Measurements from ENCODE around the gene ZFP91.

ZFP91 gene

DNA sequence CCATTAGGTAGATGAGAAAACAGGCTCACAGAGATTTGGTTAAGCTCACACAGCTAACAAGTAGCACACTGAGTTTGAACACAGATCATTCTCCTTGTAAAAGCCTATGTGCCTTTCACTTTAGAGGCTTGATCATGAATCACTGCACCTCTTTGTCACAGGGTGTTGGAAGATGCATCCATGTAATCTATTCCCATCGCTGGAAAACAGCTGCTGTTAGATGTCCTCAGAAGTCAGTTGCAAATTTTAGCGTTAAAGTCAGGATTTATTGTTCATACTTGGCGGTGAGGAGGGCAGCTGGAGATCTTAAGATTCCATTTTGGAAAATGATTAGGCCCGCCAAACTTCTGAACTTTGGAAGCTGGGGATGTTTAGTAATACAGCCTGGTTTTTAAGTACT, 46.2 kb downstream of the ZFP91 start:
- Histone ChIP-seq H3K4me2 (ENCODE audit: low read length) (no peak overlapping the region), H3K4ac (ENCODE audit: low read depth, low read length) (no peak overlapping the region), H2BK12ac (ENCODE audit: low read length) (no peak overlapping the region), H2BK120ac (ENCODE audit: insufficient read depth, low read length, poor library complexity) (no peak overlapping the region), H3K4me1 (ENCODE audit: control insufficient read depth in 1 of 2, insufficient read depth in 2 of 2, low read length in 2 of 2) (no peaks in the 10 kb centered on the region), H4K91ac (ENCODE audit: low read depth, low read length) (no peak overlapping the region), H3K18ac (ENCODE audit: low read length) (no peak overlapping the region), H3K14ac (ENCODE audit: low read length) (no peak overlapping the region), H3K23ac (ENCODE audit: low read length) (no peak overlapping the region), H2AK5ac (ENCODE audit: low read length) (no peak overlapping the region), H3K36me3 (ENCODE audit: control insufficient read depth in 1 of 2, insufficient read depth in 2 of 2, low read length in 2 of 2) (peaks cover 14 to 29% of the 10 kb centered on the region in 2 experiments), H2AFZ (ENCODE audit: insufficient read depth, low read length, poor library complexity) (no peak overlapping the region), H4K12ac (ENCODE audit: low read depth, low read length) (no peak overlapping the region), H3K27ac (ENCODE audit: low read depth, low read length) (no peak overlapping the region), H3K79me2 (ENCODE audit: control insufficient read depth, insufficient read depth, low read length, poor library complexity) (no peaks in the 10 kb centered on the region), H2BK5ac (ENCODE audit: low read depth, low read length, poor library complexity) (no peak overlapping the region), H3K79me1 (ENCODE audit: low read length) (no peaks in the 10 kb centered on the region), H3K27me3 (ENCODE audit: insufficient read depth, low read length) (no peaks in the 10 kb centered on the region), H3K9ac (ENCODE audit: low read length) (no peak overlapping the region), H3K4me3 (ENCODE audit: low read depth, low read length) (no peak overlapping the region), H3K9me3 (ENCODE audit: insufficient read depth, low read depth, low read length) (no peaks in the 10 kb centered on the region), H4K8ac (ENCODE audit: low read depth, low read length) (no peak overlapping the region)
- DNase-seq = no peak
- no CpG with 5 or more reads among the region's 4 CpGs for WGBS (ENCODE audit: extremely low coverage, insufficient coverage, insufficient read length)

DNA sequence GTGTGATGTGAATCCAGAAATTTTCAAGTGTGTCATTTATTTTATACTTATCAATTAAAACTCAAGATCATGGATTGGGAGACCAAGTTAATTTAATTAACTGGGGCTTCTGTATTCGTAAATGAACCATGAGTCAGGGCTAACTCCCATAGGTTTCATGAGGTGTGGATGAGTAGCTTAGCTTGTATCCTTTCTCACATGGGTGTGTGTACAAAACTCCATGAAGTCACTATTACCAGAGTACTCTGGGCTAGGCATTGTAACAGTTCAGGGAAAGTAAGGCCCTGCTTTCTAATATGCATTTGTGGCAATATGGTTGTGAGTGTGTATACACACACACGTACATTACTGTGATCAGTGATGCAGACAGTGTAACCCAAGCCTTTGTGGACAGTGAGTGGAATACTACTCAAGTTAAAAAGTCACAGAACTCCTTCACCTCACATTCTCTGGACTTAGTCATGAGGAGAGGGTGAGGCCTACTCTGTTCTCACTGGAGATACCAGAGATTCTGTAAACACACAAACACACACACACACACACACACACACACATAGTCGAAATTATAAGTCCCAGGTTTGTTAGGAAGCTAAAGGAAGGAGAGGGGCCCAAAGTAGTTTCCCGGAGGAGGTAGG, 47.1 kb downstream of the ZFP91 start:
- Histone ChIP-seq H3K79me2 (ENCODE audit: control insufficient read depth, insufficient read depth, low read length, poor library complexity) (no peaks in the 10 kb centered on the region), H3K36me3 (ENCODE audit: control insufficient read depth in 1 of 2, insufficient read depth in 2 of 2, low read length in 2 of 2) (peaks cover 14 to 27% of the 10 kb centered on the region in 2 experiments), H3K4me2 (ENCODE audit: low read length) (no peak overlapping the region), H3K27ac (ENCODE audit: low read depth, low read length) (no peak overlapping the region), H3K9ac (ENCODE audit: low read length) (no peak overlapping the region), H3K9me3 (ENCODE audit: insufficient read depth, low read depth, low read length) (no peaks in the 10 kb centered on the region), H4K8ac (ENCODE audit: low read depth, low read length) (no peak overlapping the region), H2AFZ (ENCODE audit: insufficient read depth, low read length, poor library complexity) (no peak overlapping the region), H3K27me3 (ENCODE audit: insufficient read depth, low read length) (no peaks in the 10 kb centered on the region), H3K79me1 (ENCODE audit: low read length) (no peaks in the 10 kb centered on the region), H3K4ac (ENCODE audit: low read depth, low read length) (no peak overlapping the region), H2AK5ac (ENCODE audit: low read length) (no peak overlapping the region), H3K23ac (ENCODE audit: low read length) (no peak overlapping the region), H2BK12ac (ENCODE audit: low read length) (no peak overlapping the region), H4K12ac (ENCODE audit: low read depth, low read length) (no peak overlapping the region), H3K4me3 (ENCODE audit: low read depth, low read length) (no peak overlapping the region), H4K91ac (ENCODE audit: low read depth, low read length) (no peak overlapping the region), H3K4me1 (ENCODE audit: control insufficient read depth in 1 of 2, insufficient read depth in 2 of 2, low read length in 2 of 2) (no peaks in the 10 kb centered on the region), H2BK5ac (ENCODE audit: low read depth, low read length, poor library complexity) (no peak overlapping the region), H2BK120ac (ENCODE audit: insufficient read depth, low read length, poor library complexity) (no peak overlapping the region), H3K18ac (ENCODE audit: low read length) (no peak overlapping the region), H3K14ac (ENCODE audit: low read length) (no peak overlapping the region)
- no CpG with 5 or more reads among the region's 4 CpGs for WGBS (ENCODE audit: extremely low coverage, insufficient coverage, insufficient read length)
- DNase-seq = no peak

GRCh38 chr11:58626934-58627483, 48.1 kb downstream of the ZFP91 start:
- Histone ChIP-seq H3K18ac (ENCODE audit: low read length) (no peak overlapping the region), H2AFZ (ENCODE audit: insufficient read depth, low read length, poor library complexity) (no peak overlapping the region), H3K79me2 (ENCODE audit: control insufficient read depth, insufficient read depth, low read length, poor library complexity) (no peaks in the 10 kb centered on the region), H3K4me1 (ENCODE audit: control insufficient read depth in 1 of 2, insufficient read depth in 2 of 2, low read length in 2 of 2) (no peaks in the 10 kb centered on the region), H3K27me3 (ENCODE audit: insufficient read depth, low read length) (no peaks in the 10 kb centered on the region), H3K4ac (ENCODE audit: low read depth, low read length) (no peak overlapping the region), H2BK12ac (ENCODE audit: low read length) (no peak overlapping the region), H2BK120ac (ENCODE audit: insufficient read depth, low read length, poor library complexity) (no peak overlapping the region), H3K27ac (ENCODE audit: low read depth, low read length) (no peak overlapping the region), H3K23ac (ENCODE audit: low read length) (no peak overlapping the region), H3K14ac (ENCODE audit: low read length) (no peak overlapping the region), H3K4me2 (ENCODE audit: low read length) (no peak overlapping the region), H3K79me1 (ENCODE audit: low read length) (no peaks in the 10 kb centered on the region), H3K9ac (ENCODE audit: low read length) (no peak overlapping the region), H3K4me3 (ENCODE audit: low read depth, low read length) (no peak overlapping the region), H4K8ac (ENCODE audit: low read depth, low read length) (no peak overlapping the region), H3K9me3 (ENCODE audit: insufficient read depth, low read depth, low read length) (no peaks in the 10 kb centered on the region), H4K91ac (ENCODE audit: low read depth, low read length) (no peak overlapping the region), H4K12ac (ENCODE audit: low read depth, low read length) (no peak overlapping the region), H2BK5ac (ENCODE audit: low read depth, low read length, poor library complexity) (no peak overlapping the region), H3K36me3 (ENCODE audit: control insufficient read depth in 1 of 2, insufficient read depth in 2 of 2, low read length in 2 of 2) (peaks cover 14 to 27% of the 10 kb centered on the region in 2 experiments), H2AK5ac (ENCODE audit: low read length) (no peak overlapping the region)
- WGBS (ENCODE audit: extremely low coverage, insufficient coverage, insufficient read length) = no CpG with 5 or more reads among the region's 4 CpGs
- DNase-seq = no peak

DNA sequence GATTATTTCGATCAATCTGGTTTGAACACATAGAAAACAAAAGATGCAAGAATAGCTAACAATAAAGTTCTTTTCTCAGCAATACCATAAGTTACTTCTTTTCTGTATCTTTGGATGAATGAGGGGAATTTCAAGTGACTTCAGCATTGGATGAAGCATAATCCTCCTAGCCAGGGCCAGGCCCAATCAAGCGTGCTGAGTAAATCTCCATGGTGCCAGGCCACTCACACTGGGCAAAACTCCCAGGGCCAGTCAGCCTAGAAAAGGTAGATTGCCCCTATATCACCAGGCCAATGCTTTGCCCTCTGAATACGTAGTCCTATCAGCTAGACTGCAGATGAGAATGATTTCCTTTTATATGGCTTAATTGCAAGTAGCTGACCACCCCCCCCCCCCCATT, 49.6 kb downstream of the ZFP91 start:
- Histone ChIP-seq H3K27ac (ENCODE audit: low read depth, low read length) (no peak overlapping the region), H4K91ac (ENCODE audit: low read depth, low read length) (no peak overlapping the region), H2AK5ac (ENCODE audit: low read length) (no peak overlapping the region), H3K9me3 (ENCODE audit: insufficient read depth, low read depth, low read length) (no peaks in the 10 kb centered on the region), H2BK5ac (ENCODE audit: low read depth, low read length, poor library complexity) (no peak overlapping the region), H3K4me1 (ENCODE audit: control insufficient read depth in 1 of 2, insufficient read depth in 2 of 2, low read length in 2 of 2) (no peaks in the 10 kb centered on the region), H3K36me3 (ENCODE audit: control insufficient read depth in 1 of 2, insufficient read depth in 2 of 2, low read length in 2 of 2) (peaks cover 11 to 21% of the 10 kb centered on the region in 2 experiments), H3K23ac (ENCODE audit: low read length) (no peak overlapping the region), H3K27me3 (ENCODE audit: insufficient read depth, low read length) (no peaks in the 10 kb centered on the region), H2BK12ac (ENCODE audit: low read length) (no peak overlapping the region), H3K14ac (ENCODE audit: low read length) (no peak overlapping the region), H3K18ac (ENCODE audit: low read length) (no peak overlapping the region), H2AFZ (ENCODE audit: insufficient read depth, low read length, poor library complexity) (no peak overlapping the region), H3K4me2 (ENCODE audit: low read length) (no peak overlapping the region), H3K4ac (ENCODE audit: low read depth, low read length) (no peak overlapping the region), H2BK120ac (ENCODE audit: insufficient read depth, low read length, poor library complexity) (no peak overlapping the region), H4K8ac (ENCODE audit: low read depth, low read length) (no peak overlapping the region), H3K9ac (ENCODE audit: low read length) (no peak overlapping the region), H3K79me1 (ENCODE audit: low read length) (no peaks in the 10 kb centered on the region), H3K4me3 (ENCODE audit: low read depth, low read length) (no peak overlapping the region), H3K79me2 (ENCODE audit: control insufficient read depth, insufficient read depth, low read length, poor library complexity) (no peaks in the 10 kb centered on the region), H4K12ac (ENCODE audit: low read depth, low read length) (no peak overlapping the region)
- no CpG with 5 or more reads among the region's 3 CpGs for WGBS (ENCODE audit: extremely low coverage, insufficient coverage, insufficient read length)
- no peak for DNase-seq

Measured in trophoblast cell (in vitro differentiated cells and primary cell).